A673 (cell line): ENCODE data around the gene SYCP1.

Source experiments
- EZH2 ChIP-seq: fragments of 200-600 bp; sonication (generic); IDR thresholded peaks from 2 replicates; pipeline ENCODE4 v1.6.1; 2017; ENCODE audit warnings: borderline replicate concordance, low read depth, mild to moderate bottlenecking, mixed read lengths, antibody characterized with exemption, low read length; ENCODE audit not compliant: poor library complexity, severe bottlenecking
- TF ChIP-seq, protein P1 (sequence below): fragments of 300-800, 200-600 bp; sonication (generic); conservative IDR thresholded peaks from 2 replicates; pipeline ENCODE4 v1.5.1; 2017; ENCODE audit warnings: low read depth, mild to moderate bottlenecking, antibody characterized with exemption, low read length, moderate library complexity, mixed read lengths

DNA sequence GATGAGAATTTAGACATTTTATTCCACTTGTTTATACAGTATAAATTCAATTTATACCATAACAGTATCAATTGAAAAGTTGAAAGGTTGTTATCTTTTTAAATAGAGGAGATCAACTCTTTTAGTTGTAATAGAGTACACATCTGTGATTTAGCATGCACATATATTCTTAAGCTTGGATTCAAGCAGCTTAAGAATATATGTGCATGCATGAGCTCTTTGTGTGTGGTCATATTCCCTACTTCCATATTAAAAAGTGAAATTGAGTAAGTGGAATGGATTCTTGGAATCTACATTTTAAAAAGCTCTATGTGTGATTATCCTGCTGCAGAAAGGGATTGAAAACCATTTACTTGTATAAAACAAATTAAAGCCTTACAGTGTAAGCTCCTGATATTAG, 71.9 kb downstream of the SYCP1 start:
- TF ChIP-seq, protein P1, sequence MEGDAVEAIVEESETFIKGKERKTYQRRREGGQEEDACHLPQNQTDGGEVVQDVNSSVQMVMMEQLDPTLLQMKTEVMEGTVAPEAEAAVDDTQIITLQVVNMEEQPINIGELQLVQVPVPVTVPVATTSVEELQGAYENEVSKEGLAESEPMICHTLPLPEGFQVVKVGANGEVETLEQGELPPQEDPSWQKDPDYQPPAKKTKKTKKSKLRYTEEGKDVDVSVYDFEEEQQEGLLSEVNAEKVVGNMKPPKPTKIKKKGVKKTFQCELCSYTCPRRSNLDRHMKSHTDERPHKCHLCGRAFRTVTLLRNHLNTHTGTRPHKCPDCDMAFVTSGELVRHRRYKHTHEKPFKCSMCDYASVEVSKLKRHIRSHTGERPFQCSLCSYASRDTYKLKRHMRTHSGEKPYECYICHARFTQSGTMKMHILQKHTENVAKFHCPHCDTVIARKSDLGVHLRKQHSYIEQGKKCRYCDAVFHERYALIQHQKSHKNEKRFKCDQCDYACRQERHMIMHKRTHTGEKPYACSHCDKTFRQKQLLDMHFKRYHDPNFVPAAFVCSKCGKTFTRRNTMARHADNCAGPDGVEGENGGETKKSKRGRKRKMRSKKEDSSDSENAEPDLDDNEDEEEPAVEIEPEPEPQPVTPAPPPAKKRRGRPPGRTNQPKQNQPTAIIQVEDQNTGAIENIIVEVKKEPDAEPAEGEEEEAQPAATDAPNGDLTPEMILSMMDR: no peak
- TF ChIP-seq EZH2: no peak
